ENCODE data around the gene TMEM14C. TPM values are rescaled to one million over a fixed set of nuclear protein-coding genes. Genes with fewer than 3 reads are reported as not detected.
"Not testable (repeated sequence)": the region's sequence is repeated elsewhere in the genome, so short reads cannot be mapped to it uniquely, and the experiment has no call there.

TMEM14C gene
- total and polyA plus RNA-seq, 2 experiments from 2014 or later = 123 to 232 TPM

DNA sequence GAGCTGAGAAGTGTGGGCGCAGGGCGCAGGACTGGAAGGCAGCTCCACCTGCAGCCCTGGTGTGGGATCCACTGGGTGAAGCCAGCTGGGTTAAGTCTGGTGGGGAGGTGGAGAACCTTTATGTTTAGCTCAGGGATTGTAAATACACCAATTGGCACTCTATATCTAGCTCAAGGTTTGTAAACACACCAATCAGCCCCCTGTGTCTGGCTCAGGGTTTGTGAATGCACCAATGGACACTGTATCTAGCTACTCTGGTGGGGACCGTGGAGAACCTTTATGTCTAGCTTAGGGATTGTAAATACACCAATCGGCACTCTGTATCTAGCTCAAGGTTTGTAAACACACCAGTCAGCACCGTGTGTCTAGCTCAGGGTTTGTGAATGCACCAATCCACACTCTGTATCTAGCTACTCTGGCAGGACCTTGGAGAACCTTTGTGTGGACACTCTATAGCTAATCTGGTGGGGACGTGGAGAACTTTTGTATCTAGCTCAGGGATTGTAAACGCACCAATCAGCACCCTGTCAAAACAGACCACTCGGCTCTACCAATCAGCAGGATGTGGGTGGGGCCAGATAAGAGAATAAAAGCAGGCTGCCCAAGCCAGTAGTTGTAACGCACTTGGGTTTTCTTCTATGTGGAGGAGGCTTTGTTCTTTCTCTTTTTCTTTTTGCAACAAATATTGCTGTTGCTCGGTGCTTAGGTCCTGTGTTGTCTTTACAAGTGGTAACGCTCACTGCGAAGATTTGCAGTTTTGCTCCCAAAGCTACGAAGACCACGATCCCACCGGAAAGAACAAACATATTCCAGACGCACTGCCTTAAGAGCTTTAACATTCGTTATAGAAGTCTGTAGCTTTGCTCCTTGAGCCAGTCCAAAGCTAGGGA is 1.7 kb upstream of the TMEM14C start:
- H3K27me3 Mint-ChIP-seq (ENCODE audit: insufficient read depth, low read depth, poor library complexity) = peaks cover 13% of the 10 kb centered on the region
- peak overlapping the region; percentile 34; the same call in 1 of the 2 replicates for H3K27ac Mint-ChIP-seq
- not testable (repeated sequence) for H3K4me3 ChIP-seq; H2AFZ ChIP-seq; H4K20me1 ChIP-seq (replicated peaks; ENCODE audit: insufficient read depth); H3K27ac ChIP-seq (ENCODE audit: low read depth); DNase-seq (ENCODE audit: low spot score); H3K36me3 ChIP-seq (ENCODE audit: insufficient read depth); H3K9me2 ChIP-seq (ENCODE audit: insufficient read depth); ATAC-seq; H3K4me2 ChIP-seq; H3K27me3 ChIP-seq (ENCODE audit: insufficient read depth)
- TF ChIP-seq, protein P1, sequence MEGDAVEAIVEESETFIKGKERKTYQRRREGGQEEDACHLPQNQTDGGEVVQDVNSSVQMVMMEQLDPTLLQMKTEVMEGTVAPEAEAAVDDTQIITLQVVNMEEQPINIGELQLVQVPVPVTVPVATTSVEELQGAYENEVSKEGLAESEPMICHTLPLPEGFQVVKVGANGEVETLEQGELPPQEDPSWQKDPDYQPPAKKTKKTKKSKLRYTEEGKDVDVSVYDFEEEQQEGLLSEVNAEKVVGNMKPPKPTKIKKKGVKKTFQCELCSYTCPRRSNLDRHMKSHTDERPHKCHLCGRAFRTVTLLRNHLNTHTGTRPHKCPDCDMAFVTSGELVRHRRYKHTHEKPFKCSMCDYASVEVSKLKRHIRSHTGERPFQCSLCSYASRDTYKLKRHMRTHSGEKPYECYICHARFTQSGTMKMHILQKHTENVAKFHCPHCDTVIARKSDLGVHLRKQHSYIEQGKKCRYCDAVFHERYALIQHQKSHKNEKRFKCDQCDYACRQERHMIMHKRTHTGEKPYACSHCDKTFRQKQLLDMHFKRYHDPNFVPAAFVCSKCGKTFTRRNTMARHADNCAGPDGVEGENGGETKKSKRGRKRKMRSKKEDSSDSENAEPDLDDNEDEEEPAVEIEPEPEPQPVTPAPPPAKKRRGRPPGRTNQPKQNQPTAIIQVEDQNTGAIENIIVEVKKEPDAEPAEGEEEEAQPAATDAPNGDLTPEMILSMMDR (conservative IDR thresholded peaks at IDR 0.05; ENCODE audit: low read depth in 2 of 2) = peak in 1 of 2 experiments; percentile 12; a peak in 1 of 4 replicates
- H3K4me1 Mint-ChIP-seq = peaks cover 26% of the 10 kb centered on the region
- peaks cover 23% of the 10 kb centered on the region for H3K79me2 ChIP-seq (replicated peaks; ENCODE audit: insufficient read depth)
- H3K4me1 ChIP-seq (ENCODE audit: insufficient read depth) = peaks cover 19% of the 10 kb centered on the region
- H3F3A ChIP-seq (replicated peaks; ENCODE audit: low read depth) = peaks cover 23% of the 10 kb centered on the region
- H3K9me3 Mint-ChIP-seq = peaks cover 34% of the 10 kb centered on the region
- peaks cover 45% of the 10 kb centered on the region for H3K36me3 Mint-ChIP-seq (ENCODE audit: low read depth)
- peak overlapping the region; percentile 96; the same call in 2 of the 3 replicates for H3K4me3 Mint-ChIP-seq

DNA sequence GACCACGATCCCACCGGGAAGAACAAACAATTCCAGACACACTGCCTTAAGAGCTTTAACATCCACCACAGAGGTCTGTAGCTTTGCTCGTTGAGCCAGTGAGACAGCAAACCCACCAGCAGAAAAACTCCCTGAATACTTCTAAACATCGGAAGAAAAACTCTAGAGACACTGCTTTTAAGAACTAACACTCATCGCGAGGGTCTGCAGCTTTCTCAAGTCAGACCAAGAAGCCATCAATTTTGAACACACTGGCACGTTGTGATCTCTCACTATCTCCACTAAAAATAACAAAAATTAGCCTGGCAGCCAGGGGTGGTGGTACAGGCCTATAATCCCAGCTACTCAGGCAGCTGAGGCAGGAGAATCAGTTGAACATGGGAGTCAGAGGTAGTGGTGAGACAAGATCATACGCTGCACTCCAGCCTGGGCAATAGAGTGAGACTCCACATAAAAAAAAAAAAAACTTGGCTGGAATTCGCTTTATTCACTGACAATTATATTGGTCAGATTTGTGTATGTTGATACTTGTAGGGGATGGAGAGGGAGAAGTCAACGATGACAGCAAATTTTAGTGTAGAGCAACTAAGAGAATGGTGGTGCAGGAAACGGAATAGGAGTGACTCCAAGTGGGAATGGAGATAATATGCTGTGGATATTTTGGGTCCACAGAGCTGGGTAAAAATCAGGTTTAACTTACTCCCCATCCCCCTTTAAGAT is 860 bp upstream of the TMEM14C start:
- Histone ChIP-seq H2AFZ (peak overlapping the region; percentile 92; the same call in 1 of the 2 replicates), H3K36me3 (ENCODE audit: insufficient read depth) (peaks cover 5% of the 10 kb centered on the region; the same call in 1 of the 2 replicates), H3K27me3 (ENCODE audit: insufficient read depth) (no peaks in the 10 kb centered on the region), H3K4me1 (ENCODE audit: insufficient read depth) (peaks cover 19% of the 10 kb centered on the region), H3K4me2 (peak overlapping the region; percentile 85), H3K9me2 (ENCODE audit: insufficient read depth) (no peaks in the 10 kb centered on the region), H3K4me3 (peak overlapping the region; percentile 71), H3K79me2 (replicated peaks; ENCODE audit: insufficient read depth) (peaks cover 29% of the 10 kb centered on the region), H3F3A (replicated peaks; ENCODE audit: low read depth) (peaks cover 23% of the 10 kb centered on the region), H4K20me1 (replicated peaks; ENCODE audit: insufficient read depth) (no peaks in the 10 kb centered on the region), H3K27ac (ENCODE audit: low read depth) (peak overlapping the region; percentile 100)
- H3K36me3 Mint-ChIP-seq (ENCODE audit: low read depth) = peaks cover 52% of the 10 kb centered on the region
- no peak for ATAC-seq
- peak overlapping the region; percentile 98 for H3K27ac Mint-ChIP-seq
- H3K27me3 Mint-ChIP-seq (ENCODE audit: insufficient read depth, low read depth, poor library complexity) = peaks cover 13% of the 10 kb centered on the region
- H3K9me3 Mint-ChIP-seq = peaks cover 34% of the 10 kb centered on the region
- peak overlapping the region; percentile 96 for H3K4me3 Mint-ChIP-seq
- peaks cover 26% of the 10 kb centered on the region for H3K4me1 Mint-ChIP-seq
- no peak for TF ChIP-seq JUNB (IDR thresholded peaks at IDR 0.05; ENCODE audit: unreplicated experiment)
- no peak for DNase-seq (ENCODE audit: low spot score)

DNA sequence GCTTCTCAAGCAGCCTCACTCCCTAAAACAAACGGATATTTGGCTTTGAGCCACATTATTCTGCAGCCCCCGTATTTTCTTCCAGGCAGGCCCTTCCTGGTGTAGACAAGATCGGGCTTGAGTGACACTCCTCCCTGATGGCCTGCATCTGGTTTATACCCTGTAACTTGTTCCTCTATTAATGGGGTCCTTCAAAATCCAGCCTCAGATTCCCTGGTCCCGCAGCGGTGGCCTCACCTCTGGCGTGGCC is 375 bp upstream of the TMEM14C start:
- H3K4me1 Mint-ChIP-seq = peaks cover 26% of the 10 kb centered on the region
- Histone ChIP-seq H4K20me1 (replicated peaks; ENCODE audit: insufficient read depth) (no peaks in the 10 kb centered on the region), H2AFZ (peak overlapping the region; percentile 92; the same call in 1 of the 2 replicates), H3K27me3 (ENCODE audit: insufficient read depth) (no peaks in the 10 kb centered on the region), H3K36me3 (ENCODE audit: insufficient read depth) (peaks cover 5% of the 10 kb centered on the region; the same call in 1 of the 2 replicates), H3F3A (replicated peaks; ENCODE audit: low read depth) (peaks cover 23% of the 10 kb centered on the region), H3K27ac (ENCODE audit: low read depth) (peak overlapping the region; percentile 100), H3K79me2 (replicated peaks; ENCODE audit: insufficient read depth) (peaks cover 29% of the 10 kb centered on the region), H3K4me2 (peak overlapping the region; percentile 85), H3K4me1 (ENCODE audit: insufficient read depth) (peaks cover 19% of the 10 kb centered on the region), H3K9me2 (ENCODE audit: insufficient read depth) (no peaks in the 10 kb centered on the region), H3K4me3 (peak overlapping the region; percentile 71)
- H3K36me3 Mint-ChIP-seq (ENCODE audit: low read depth) = peaks cover 55% of the 10 kb centered on the region
- DNase-seq (ENCODE audit: low spot score) (no peak), ATAC-seq (no peak)
- H3K9me3 Mint-ChIP-seq = peaks cover 33% of the 10 kb centered on the region
- H3K4me3 Mint-ChIP-seq = peak overlapping the region; percentile 96
- TF ChIP-seq, protein P1 (conservative IDR thresholded peaks at IDR 0.05; ENCODE audit: low read depth in 2 of 2) = no peak
- TF ChIP-seq, protein P2, sequence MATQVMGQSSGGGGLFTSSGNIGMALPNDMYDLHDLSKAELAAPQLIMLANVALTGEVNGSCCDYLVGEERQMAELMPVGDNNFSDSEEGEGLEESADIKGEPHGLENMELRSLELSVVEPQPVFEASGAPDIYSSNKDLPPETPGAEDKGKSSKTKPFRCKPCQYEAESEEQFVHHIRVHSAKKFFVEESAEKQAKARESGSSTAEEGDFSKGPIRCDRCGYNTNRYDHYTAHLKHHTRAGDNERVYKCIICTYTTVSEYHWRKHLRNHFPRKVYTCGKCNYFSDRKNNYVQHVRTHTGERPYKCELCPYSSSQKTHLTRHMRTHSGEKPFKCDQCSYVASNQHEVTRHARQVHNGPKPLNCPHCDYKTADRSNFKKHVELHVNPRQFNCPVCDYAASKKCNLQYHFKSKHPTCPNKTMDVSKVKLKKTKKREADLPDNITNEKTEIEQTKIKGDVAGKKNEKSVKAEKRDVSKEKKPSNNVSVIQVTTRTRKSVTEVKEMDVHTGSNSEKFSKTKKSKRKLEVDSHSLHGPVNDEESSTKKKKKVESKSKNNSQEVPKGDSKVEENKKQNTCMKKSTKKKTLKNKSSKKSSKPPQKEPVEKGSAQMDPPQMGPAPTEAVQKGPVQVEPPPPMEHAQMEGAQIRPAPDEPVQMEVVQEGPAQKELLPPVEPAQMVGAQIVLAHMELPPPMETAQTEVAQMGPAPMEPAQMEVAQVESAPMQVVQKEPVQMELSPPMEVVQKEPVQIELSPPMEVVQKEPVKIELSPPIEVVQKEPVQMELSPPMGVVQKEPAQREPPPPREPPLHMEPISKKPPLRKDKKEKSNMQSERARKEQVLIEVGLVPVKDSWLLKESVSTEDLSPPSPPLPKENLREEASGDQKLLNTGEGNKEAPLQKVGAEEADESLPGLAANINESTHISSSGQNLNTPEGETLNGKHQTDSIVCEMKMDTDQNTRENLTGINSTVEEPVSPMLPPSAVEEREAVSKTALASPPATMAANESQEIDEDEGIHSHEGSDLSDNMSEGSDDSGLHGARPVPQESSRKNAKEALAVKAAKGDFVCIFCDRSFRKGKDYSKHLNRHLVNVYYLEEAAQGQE (IDR thresholded peaks at IDR 0.05; ENCODE audit: unreplicated experiment) = no peak
- TF ChIP-seq NANOG (IDR thresholded peaks at IDR 0.05; ENCODE audit: borderline replicate concordance) (no peak), ZNF114 (CRISPR knock-in tag; IDR thresholded peaks at IDR 0.05) (no peak), POLR2AphosphoS5 (IDR thresholded peaks at IDR 0.05; ENCODE audit: low read depth) (no peak), EZH2phosphoT487 (IDR thresholded peaks at IDR 0.05; ENCODE audit: unreplicated experiment) (no peak), ZNF331 (CRISPR knock-in tag; IDR thresholded peaks at IDR 0.05; ENCODE audit: low read depth) (no peak), STAT1 (IDR thresholded peaks at IDR 0.05; ENCODE audit: unreplicated experiment) (no peak)
- peak overlapping the region; percentile 98 for H3K27ac Mint-ChIP-seq
- H3K27me3 Mint-ChIP-seq (ENCODE audit: insufficient read depth, low read depth, poor library complexity) = peaks cover 13% of the 10 kb centered on the region

Measured in GM23338 (cell line).